HepG2 (cell line): ENCODE measurements around the gene SPTAN1. TPM values are rescaled to one million over a fixed set of nuclear protein-coding genes. Genes with fewer than 3 reads are reported as not detected.

Experiments
- AHR ChIP-seq: IDR thresholded peaks from 2 replicates; pipeline ENCODE4 v1.6.1; 2018; ENCODE audit warnings: missing genetic modification reagents, missing compliant biosample characterization
- MAZ ChIP-seq, 2 experiments: sonication (generic) in 1 of 2; formaldehyde crosslinking in 1 of 2; IDR thresholded peaks; 2 replicates each; pipeline versions ENCODE4 v1.5.0 to v1.6.1; 2012 to 2020; ENCODE audit warnings: low read depth in 2 of 2, mild to moderate bottlenecking in 2 of 2, borderline replicate concordance in 1 of 2, improper control_type of control experiment in 1 of 2, low read length in 1 of 2, missing genetic modification reagents in 1 of 2, moderate library complexity in 1 of 2
- NFYB ChIP-seq: sonication (generic); formaldehyde crosslinking; IDR thresholded peaks from 2 replicates; pipeline ENCODE4 v1.4.0; 2020; ENCODE audit warnings: missing genetic modification reagents
- PRPF4 ChIP-seq: fragments of 200-400 bp; formaldehyde crosslinking; IDR thresholded peaks from 2 replicates; pipeline ENCODE4 v1.6.1; 2016; ENCODE audit warnings: low read length, low read depth; ENCODE audit not compliant: poor library complexity, severe bottlenecking
- RAD51 ChIP-seq: fragments of 450-650 bp; IDR thresholded peaks from 2 replicates; pipeline ENCODE4 v1.6.1; 2016; ENCODE audit warnings: borderline replicate concordance
- SALL1 ChIP-seq: sonication (generic); formaldehyde crosslinking; IDR thresholded peaks from 2 replicates; pipeline ENCODE4 v1.8.0; 2022; ENCODE audit warnings: mild to moderate bottlenecking, missing genetic modification reagents
- SMAD9 ChIP-seq: sonication (generic); formaldehyde crosslinking; IDR thresholded peaks from 2 replicates; pipeline ENCODE4 v1.5.1; 2020; ENCODE audit warnings: mild to moderate bottlenecking, missing genetic modification reagents
- STAG1 ChIP-seq: sonication (generic); formaldehyde crosslinking; IDR thresholded peaks from 2 replicates; pipeline ENCODE4 v1.4.0; 2020; ENCODE audit warnings: missing genetic modification reagents
- ZBTB37 ChIP-seq: sonication (generic); formaldehyde crosslinking; IDR thresholded peaks from 2 replicates; pipeline ENCODE4 v1.4.0; 2020; ENCODE audit warnings: mild to moderate bottlenecking, missing genetic modification reagents
- ZC3H4 ChIP-seq: sonication (generic); formaldehyde crosslinking; IDR thresholded peaks from 2 replicates; pipeline ENCODE4 v1.4.0; 2020; ENCODE audit warnings: missing genetic modification reagents, borderline replicate concordance
- ZKSCAN8 ChIP-seq: IDR thresholded peaks from 2 replicates; pipeline ENCODE4 v1.6.1; 2016; ENCODE audit warnings: borderline replicate concordance, missing genetic modification reagents, missing compliant biosample characterization
- ZNF20 ChIP-seq: sonication (generic); formaldehyde crosslinking; IDR thresholded peaks from 2 replicates; pipeline ENCODE4 v1.4.0; 2020; ENCODE audit warnings: mild to moderate bottlenecking, moderate library complexity, missing genetic modification reagents
- ZNF3 ChIP-seq: IDR thresholded peaks from 2 replicates; pipeline ENCODE4 v1.7.0; 2017; ENCODE audit warnings: inconsistent platforms
- ZNF318 ChIP-seq: sonication (generic); formaldehyde crosslinking; IDR thresholded peaks from 2 replicates; pipeline ENCODE4 v1.4.0; 2020; ENCODE audit warnings: mild to moderate bottlenecking, missing genetic modification reagents
- ZNF362 ChIP-seq: sonication (generic); formaldehyde crosslinking; IDR thresholded peaks from 2 replicates; pipeline ENCODE4 v1.4.0; 2020; ENCODE audit warnings: missing genetic modification reagents, mild to moderate bottlenecking, borderline replicate concordance
- polyA plus RNA-seq, 8 experiments: library from polyadenylated mRNA; depleted of rRNA in 3 of 8; stranded (reverse) in 7 of 8; unstranded in 1 of 8; fragments of >200 nt; fragmentation: Illumina TruSeq in 4 of 8; extraction: Trizol in 4 of 8; gene quantifications; 2 replicates each; pipeline versions ENCODE4 v1.2.1 to v1.2.3, GENCODE V29; 2011 to 2016; ENCODE audit warnings: low read depth in 4 of 8, missing spikeins in 1 of 8, mixed read lengths in 1 of 8; ENCODE audit not compliant: insufficient read depth in 1 of 8
- total RNA-seq, 5 experiments: library from RNA; depleted of rRNA; stranded (reverse); fragments of >200 nt; fragmentation: Illumina TruSeq; extraction: Trizol; gene quantifications; 2 replicates each; pipeline ENCODE4 v1.2.3, GENCODE V29; 2016; ENCODE audit warnings: low read depth in 1 of 5

Gene SPTAN1
- total and polyA plus RNA-seq, 2 of the 13 experiments (the other 11 are each of a cell fraction or from before 2014, with no cell fraction given) = 106 to 111 TPM

GRCh38 chr9:128504485-128505413 lies 47.6 kb upstream of the SPTAN1 start, which contains the start of gene GLE1 (continued):
- TF ChIP-seq ZC3H4 (CRISPR knock-in tag) = no peak
- peak; percentile 8; the same call in 1 of the 2 replicates for TF ChIP-seq STAG1 (CRISPR knock-in tag)
- peak; percentile 75 for TF ChIP-seq SALL1 (CRISPR knock-in tag)
- peak; percentile 60; the same call in 1 of the 2 replicates for TF ChIP-seq NFYB (CRISPR knock-in tag)
- no peak for TF ChIP-seq ZNF362
- no peak for TF ChIP-seq ZKSCAN8 (CRISPR knock-in tag)
- TF ChIP-seq PRPF4 = no peak
- no peak for TF ChIP-seq ZNF3
- no peak; the same call in 1 of the 2 replicates for TF ChIP-seq SMAD9
- no peak for TF ChIP-seq ZNF318 (CRISPR knock-in tag)
- no peak for TF ChIP-seq ZNF20 (CRISPR knock-in tag)
- TF ChIP-seq RAD51 = no peak
- TF ChIP-seq ZBTB37 = no peak
- peak; percentile 67; the same call in 1 of the 2 replicates for TF ChIP-seq AHR
- TF ChIP-seq MAZ (IDR thresholded peaks at IDR 0.05; ENCODE audit: borderline replicate concordance, low read depth, low read length) = no peak
- TF ChIP-seq MAZ (CRISPR knock-in tag; IDR thresholded peaks at IDR 0.05; ENCODE audit: low read depth) = peak; percentile 69; the same call in 1 of the 2 replicates
